ENCODE results near the gene CLNK.

CLNK gene

DNA sequence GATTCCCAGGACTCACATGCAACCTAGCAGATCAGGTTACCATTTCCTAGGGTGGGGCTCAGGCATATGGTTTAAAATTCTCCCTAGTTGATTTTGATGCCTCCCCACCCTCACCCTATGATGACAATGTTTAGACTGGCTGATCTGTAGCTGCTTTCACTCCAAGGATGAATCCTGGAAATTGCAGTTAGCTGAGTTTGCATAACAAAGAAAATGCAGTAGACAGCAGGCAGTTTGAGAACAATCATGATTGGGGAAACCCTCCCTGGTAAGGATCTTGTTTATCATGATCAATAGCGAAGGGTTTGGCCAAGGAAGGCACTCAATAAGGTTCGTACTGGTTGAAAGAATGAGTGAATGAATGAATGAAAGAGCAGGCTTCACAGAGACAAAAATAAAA is 229.4 kb downstream of the CLNK start:
- no peak for DNase-seq (ENCODE audit: low read depth in 2 of 2)

DNA sequence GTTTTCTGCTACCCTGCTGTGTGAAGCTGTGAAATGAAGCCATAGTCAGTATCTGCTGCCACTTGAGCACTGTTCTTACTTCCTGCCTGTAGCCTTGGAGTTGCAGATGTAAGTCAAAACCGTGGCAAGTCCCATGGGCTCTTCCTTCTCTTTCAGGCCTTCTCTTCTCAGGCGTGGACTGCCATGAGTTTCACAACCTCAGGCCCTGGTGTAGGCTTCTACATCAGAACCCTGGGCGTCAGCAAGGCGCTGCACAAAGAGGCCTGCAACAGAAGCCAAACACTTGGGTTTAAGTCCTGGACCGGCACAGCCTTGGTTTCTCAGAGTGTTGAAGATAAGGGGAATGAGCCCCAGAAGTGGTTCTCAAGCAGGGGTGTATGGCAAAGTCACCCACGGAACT is 229.8 kb downstream of the CLNK start:
- no peak for DNase-seq (ENCODE audit: low read depth in 2 of 2)

DNA sequence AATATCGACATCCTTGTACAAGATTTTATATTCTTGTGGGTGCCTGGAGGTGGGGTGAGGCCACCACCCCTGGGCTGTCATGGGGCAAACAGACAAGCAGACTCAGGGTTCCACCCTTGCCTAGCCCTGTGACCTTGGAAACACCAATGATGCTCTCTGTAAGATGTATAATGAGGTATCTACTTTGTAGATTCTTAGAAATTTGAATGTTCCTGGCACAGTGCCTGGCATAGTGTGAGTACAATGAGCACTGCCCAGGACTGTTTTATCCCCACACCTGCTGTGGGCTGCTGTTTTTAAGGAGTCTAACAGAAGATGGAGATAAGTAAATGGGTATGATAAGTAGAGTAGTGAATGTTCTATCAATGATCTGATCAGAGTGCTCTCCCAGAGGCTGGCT is 230.4 kb downstream of the CLNK start:
- DNase-seq (ENCODE audit: low read depth in 2 of 2), result no peak

DNA sequence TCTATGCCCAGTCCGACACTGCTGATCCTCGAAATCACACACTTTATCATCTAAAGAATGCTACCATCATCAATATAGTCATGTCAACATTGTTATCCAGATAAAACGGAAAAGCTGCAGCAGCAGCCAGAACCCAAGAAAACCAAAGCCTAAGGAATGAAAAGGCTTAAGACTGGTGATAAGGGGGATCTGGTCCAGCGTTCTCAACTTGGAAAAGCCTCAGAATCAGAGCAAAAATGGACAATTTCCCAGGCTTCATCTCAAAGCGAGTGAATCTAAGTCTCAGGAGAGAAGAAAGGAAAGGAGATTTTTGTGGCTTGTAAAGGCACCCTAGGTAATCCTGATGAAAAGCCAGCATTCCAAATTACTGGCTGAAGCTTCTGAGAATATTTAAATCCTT is 235.6 kb downstream of the CLNK start:
- DNase-seq (ENCODE audit: low read depth in 2 of 2), result no peak

DNA sequence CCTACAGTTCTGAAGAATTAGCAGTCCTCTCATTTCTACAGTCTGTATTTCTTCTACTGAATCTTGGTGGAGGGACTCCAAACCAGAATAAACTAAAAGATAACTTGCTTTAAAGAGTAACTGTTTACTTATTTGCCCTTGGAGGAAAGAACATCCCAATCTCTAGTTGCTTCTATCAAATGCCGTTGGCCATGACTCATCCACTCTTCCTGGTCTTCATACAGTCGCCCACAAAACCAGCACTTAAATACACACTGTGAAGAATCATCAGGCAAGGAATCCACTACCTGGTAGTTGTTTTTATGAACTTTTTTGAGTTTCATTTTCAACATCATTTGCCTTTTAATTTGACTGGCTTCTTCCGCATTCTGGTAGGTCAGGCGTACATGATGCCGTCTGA is 241.6 kb downstream of the CLNK start:
- DNase-seq (ENCODE audit: low read depth in 2 of 2), result no peak

DNA sequence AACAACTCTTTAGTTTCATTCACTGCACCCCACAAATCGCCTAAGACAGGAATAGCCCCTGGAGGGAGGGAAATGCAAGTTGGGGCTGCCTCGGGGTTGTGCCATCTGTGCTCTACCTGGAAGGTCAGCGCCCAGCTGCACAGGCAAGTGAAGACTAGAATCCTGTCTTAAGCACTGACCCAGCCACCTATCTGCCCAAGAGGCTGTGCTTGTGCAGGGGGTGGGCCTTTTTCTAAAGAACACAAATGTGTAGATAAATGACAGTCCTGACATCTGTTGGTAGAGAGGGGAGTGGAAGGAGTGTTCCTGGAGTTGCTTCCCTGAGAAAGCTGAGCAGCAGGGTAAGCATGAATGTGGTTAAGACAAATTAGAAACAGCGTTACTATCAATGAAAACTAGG is 243.1 kb downstream of the CLNK start:
- no peak for DNase-seq (ENCODE audit: low read depth in 2 of 2)

DNA sequence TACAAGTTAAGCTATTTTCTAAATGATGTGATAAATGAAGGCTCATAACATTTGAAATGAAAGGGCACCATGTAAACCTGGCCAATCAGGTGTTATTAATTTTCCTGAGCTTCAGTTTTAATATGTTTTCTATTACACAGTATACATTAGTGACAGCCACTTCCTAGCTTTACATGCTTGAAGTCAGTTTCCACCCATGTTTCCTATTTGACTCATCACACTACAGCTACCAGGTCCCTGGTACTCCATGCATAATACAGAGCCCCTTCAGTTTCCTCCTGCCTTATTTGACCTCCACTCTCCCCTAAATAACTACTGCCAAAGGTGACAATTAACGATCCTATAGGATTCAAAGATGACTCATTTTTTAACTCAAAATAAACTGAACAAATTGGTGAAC is 245.6 kb downstream of the CLNK start:
- DNase-seq (ENCODE audit: low read depth in 2 of 2), result no peak

DNA sequence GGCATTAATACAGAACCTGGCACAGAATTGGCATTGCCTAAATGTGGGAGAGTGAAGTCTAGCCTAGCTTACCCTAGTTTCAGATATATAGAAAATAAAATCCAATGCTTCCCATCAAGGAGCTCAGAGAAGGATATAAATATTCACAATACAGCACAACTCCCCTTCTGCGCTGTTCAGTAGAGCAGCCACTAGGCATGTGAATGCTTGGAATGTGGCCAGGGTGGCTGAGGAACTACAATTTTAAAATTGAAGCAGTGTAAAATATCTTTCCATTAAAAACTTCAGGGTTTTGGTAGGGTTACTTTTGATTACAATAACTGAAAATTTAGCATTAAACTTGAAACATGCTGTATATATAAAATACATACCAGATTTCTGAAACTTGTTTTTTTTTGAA is 246.8 kb downstream of the CLNK start:
- DNase-seq (ENCODE audit: low read depth in 2 of 2), result no peak
